ENCODE measurements around the gene VWA1. TPM values are rescaled to one million over a fixed set of nuclear protein-coding genes. Genes with fewer than 3 reads are reported as not detected.

VWA1 gene
- polyA plus RNA-seq, 2 of the 4 experiments (the other 2 are of a cell fraction), result 4.0 to 5.3 TPM

DNA sequence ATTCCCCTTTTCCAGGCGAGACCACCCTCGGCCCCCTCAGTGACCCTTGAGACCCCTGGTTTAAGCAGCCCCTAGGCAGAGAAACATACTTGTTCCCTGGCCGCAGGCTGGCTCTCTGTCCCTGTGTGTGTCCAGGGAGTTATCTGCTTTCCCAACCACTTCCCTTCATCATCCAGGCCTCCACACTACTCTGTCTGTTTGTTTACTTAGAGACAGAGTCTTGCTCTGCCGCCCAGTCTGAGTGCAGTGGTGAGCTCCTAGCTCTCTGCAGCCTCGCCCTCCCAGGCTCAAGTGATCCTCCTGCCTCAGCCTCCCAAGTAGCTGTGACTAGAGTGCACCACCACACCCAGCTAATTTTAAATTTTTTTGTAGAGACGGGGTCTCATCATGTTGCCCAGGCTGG, 5.8 kb upstream of the VWA1 start:
- Histone ChIP-seq H3K4me3 (no peak overlapping the region), H3K27ac (peak overlapping the region in 1 of 2 experiments; percentile 76; a peak in 3 of 6 replicates), H3K9me3 (no peaks in the 10 kb centered on the region), H3K4me2 (no peak overlapping the region), H3K4me1 (peaks cover 40% of the 10 kb centered on the region)
- TF ChIP-seq POLR2A (IDR thresholded peaks at IDR 0.05; ENCODE audit: low read length) (no peak), KDM1A (IDR thresholded peaks at IDR 0.05; ENCODE audit: low read depth) (no peak), FOXS1 (CRISPR knock-in tag; IDR thresholded peaks at IDR 0.05) (no peak), KDM5A (IDR thresholded peaks at IDR 0.05) (no peak), NR3C1 (IDR thresholded peaks at IDR 0.05) (no peak), CBX2 (IDR thresholded peaks at IDR 0.05; ENCODE audit: borderline replicate concordance, low read depth) (no peak), TP53 (CRISPR knock-in tag; IDR thresholded peaks at IDR 0.05) (no peak), HEYL (CRISPR knock-in tag; IDR thresholded peaks at IDR 0.05) (no peak)
- TF ChIP-seq, protein P1, sequence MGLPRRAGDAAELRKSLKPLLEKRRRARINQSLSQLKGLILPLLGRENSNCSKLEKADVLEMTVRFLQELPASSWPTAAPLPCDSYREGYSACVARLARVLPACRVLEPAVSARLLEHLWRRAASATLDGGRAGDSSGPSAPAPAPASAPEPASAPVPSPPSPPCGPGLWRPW (IDR thresholded peaks at IDR 0.05), result no peak
- TF ChIP-seq, protein P2, sequence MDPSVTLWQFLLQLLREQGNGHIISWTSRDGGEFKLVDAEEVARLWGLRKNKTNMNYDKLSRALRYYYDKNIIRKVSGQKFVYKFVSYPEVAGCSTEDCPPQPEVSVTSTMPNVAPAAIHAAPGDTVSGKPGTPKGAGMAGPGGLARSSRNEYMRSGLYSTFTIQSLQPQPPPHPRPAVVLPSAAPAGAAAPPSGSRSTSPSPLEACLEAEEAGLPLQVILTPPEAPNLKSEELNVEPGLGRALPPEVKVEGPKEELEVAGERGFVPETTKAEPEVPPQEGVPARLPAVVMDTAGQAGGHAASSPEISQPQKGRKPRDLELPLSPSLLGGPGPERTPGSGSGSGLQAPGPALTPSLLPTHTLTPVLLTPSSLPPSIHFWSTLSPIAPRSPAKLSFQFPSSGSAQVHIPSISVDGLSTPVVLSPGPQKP (IDR thresholded peaks at IDR 0.05; ENCODE audit: low read depth, low read length), result no peak
- TF ChIP-seq, protein P3, sequence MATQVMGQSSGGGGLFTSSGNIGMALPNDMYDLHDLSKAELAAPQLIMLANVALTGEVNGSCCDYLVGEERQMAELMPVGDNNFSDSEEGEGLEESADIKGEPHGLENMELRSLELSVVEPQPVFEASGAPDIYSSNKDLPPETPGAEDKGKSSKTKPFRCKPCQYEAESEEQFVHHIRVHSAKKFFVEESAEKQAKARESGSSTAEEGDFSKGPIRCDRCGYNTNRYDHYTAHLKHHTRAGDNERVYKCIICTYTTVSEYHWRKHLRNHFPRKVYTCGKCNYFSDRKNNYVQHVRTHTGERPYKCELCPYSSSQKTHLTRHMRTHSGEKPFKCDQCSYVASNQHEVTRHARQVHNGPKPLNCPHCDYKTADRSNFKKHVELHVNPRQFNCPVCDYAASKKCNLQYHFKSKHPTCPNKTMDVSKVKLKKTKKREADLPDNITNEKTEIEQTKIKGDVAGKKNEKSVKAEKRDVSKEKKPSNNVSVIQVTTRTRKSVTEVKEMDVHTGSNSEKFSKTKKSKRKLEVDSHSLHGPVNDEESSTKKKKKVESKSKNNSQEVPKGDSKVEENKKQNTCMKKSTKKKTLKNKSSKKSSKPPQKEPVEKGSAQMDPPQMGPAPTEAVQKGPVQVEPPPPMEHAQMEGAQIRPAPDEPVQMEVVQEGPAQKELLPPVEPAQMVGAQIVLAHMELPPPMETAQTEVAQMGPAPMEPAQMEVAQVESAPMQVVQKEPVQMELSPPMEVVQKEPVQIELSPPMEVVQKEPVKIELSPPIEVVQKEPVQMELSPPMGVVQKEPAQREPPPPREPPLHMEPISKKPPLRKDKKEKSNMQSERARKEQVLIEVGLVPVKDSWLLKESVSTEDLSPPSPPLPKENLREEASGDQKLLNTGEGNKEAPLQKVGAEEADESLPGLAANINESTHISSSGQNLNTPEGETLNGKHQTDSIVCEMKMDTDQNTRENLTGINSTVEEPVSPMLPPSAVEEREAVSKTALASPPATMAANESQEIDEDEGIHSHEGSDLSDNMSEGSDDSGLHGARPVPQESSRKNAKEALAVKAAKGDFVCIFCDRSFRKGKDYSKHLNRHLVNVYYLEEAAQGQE (IDR thresholded peaks at IDR 0.05), result no peak
- TF ChIP-seq, protein P4, sequence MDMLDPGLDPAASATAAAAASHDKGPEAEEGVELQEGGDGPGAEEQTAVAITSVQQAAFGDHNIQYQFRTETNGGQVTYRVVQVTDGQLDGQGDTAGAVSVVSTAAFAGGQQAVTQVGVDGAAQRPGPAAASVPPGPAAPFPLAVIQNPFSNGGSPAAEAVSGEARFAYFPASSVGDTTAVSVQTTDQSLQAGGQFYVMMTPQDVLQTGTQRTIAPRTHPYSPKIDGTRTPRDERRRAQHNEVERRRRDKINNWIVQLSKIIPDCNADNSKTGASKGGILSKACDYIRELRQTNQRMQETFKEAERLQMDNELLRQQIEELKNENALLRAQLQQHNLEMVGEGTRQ (IDR thresholded peaks at IDR 0.05), result no peak
- TF ChIP-seq, protein P5, sequence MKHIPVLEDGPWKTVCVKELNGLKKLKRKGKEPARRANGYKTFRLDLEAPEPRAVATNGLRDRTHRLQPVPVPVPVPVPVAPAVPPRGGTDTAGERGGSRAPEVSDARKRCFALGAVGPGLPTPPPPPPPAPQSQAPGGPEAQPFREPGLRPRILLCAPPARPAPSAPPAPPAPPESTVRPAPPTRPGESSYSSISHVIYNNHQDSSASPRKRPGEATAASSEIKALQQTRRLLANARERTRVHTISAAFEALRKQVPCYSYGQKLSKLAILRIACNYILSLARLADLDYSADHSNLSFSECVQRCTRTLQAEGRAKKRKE (CRISPR knock-in tag; IDR thresholded peaks at IDR 0.05; ENCODE audit: low read depth), result no peak
- TF ChIP-seq, protein P6, sequence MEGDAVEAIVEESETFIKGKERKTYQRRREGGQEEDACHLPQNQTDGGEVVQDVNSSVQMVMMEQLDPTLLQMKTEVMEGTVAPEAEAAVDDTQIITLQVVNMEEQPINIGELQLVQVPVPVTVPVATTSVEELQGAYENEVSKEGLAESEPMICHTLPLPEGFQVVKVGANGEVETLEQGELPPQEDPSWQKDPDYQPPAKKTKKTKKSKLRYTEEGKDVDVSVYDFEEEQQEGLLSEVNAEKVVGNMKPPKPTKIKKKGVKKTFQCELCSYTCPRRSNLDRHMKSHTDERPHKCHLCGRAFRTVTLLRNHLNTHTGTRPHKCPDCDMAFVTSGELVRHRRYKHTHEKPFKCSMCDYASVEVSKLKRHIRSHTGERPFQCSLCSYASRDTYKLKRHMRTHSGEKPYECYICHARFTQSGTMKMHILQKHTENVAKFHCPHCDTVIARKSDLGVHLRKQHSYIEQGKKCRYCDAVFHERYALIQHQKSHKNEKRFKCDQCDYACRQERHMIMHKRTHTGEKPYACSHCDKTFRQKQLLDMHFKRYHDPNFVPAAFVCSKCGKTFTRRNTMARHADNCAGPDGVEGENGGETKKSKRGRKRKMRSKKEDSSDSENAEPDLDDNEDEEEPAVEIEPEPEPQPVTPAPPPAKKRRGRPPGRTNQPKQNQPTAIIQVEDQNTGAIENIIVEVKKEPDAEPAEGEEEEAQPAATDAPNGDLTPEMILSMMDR (IDR thresholded peaks at IDR 0.05), result no peak
- ATAC-seq, result 0 out of 6 replicates have a peak, but pooled peaks of 1 of the 2 experiments have one; percentile 5
- DNase-seq (ENCODE audit: low read depth in 1 of 2, low spot score in 1 of 2), result peak in 1 of 2 experiments; percentile 14
- FAIRE-seq, result no peak
- ChIA-PET POLR2A (interaction anchor here (1.0 kb wide), 1 partner anchor 21 kb away, joined by 3 read pairs; no protein-coding TSS in a partner anchor), CTCF (interaction anchor here (1.0 to 2.1 kb wide), 4 partner anchors 7 to 75 kb away, joined by 3 to 12 read pairs (median 4); no protein-coding TSS in a partner anchor)
- 62% methylated on average over 6 of the region's 6 CpGs for WGBS (ENCODE audit: missing lambda C conversion rate)

DNA sequence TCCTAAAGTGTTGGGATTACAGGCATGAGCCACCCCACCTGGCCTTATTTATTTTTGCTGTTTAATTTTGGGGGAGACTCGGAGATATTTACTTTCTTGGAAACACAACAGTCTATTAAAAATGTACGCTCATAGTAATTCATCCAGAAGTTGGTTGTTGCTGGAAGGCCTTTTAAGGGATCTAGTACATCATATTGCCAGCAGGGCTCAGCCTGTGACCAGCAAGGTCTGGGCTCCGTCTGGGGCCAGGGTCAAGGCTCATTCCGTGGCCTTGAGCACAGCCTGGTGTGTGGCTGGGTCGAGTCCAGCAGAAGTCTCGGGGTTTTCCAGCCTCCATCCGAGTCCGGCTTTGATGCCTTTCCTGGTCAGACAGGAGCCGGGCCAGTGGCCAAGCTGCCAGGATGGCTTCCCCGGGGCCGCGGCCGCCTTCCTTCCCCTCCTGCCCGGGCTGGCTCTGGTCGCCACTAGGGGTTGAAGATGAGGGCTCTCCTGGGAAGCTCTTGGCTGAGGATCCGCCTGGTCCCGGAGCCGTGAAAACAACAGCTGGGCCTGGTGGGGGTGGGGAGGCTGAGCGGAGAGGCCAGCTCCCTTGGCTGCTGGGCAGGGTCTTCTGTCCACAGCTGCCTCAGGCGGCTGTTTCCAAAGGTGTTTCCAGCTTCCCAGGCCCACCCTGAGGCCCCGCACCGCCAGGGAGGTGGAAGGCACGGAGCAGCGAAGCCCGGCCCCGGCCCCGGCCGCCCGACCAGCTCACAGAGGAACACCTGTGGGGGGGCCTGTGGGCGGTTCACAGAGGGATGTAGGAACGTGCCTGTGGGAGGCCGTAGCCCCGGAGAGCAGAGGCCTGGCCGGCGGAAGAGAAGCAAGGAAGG, 5.1 kb upstream of the VWA1 start:
- ChIA-PET CTCF (interaction anchor here (0.6 to 2.1 kb wide), 6 partner anchors 8 to 74 kb away, joined by 3 to 12 read pairs (median 4); no protein-coding TSS in a partner anchor), POLR2A (no interaction called here)
- peak; percentile 30 to 63; a peak in 3 of 6 replicates for ATAC-seq
- no peak overlapping the region for H3K4me3 ChIP-seq
- peak overlapping the region in 1 of 2 experiments; percentile 76; a peak in 3 of 6 replicates for H3K27ac ChIP-seq
- H3K9me3 ChIP-seq, result no peaks in the 10 kb centered on the region
- no peak for FAIRE-seq
- peaks cover 40% of the 10 kb centered on the region for H3K4me1 ChIP-seq
- no peak for TF ChIP-seq MAZ (IDR thresholded peaks at IDR 0.05; ENCODE audit: borderline replicate concordance, low read depth, low read length)
- no peak for TF ChIP-seq FOXS1 (CRISPR knock-in tag; IDR thresholded peaks at IDR 0.05)
- TF ChIP-seq, protein P7, sequence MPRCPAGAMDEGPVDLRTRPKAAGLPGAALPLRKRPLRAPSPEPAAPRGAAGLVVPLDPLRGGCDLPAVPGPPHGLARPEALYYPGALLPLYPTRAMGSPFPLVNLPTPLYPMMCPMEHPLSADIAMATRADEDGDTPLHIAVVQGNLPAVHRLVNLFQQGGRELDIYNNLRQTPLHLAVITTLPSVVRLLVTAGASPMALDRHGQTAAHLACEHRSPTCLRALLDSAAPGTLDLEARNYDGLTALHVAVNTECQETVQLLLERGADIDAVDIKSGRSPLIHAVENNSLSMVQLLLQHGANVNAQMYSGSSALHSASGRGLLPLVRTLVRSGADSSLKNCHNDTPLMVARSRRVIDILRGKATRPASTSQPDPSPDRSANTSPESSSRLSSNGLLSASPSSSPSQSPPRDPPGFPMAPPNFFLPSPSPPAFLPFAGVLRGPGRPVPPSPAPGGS (IDR thresholded peaks at IDR 0.05), result no peak
- H3K4me2 ChIP-seq, result no peak overlapping the region
- WGBS (ENCODE audit: missing lambda C conversion rate), result 36% methylated on average over 8 of the region's 35 CpGs
- DNase-seq (ENCODE audit: low read depth in 1 of 2, low spot score in 1 of 2), result peak in 1 of 2 experiments; percentile 36
